HepG2 (cell line): Measurements from ENCODE around the gene MAP3K14. TPM values are rescaled to one million over a fixed set of nuclear protein-coding genes. Genes with fewer than 3 reads are reported as not detected.

ENCODE experiments used
- CEBPB ChIP-seq: IDR thresholded peaks from 2 replicates; pipeline ENCODE4 v1.6.1; 2011; ENCODE audit warnings: low read depth, low read length, improper control_type of control experiment, borderline replicate concordance
- ELF3 ChIP-seq: IDR thresholded peaks from 2 replicates; pipeline ENCODE4 v1.6.1; 2016; ENCODE audit warnings: missing genetic modification reagents, missing compliant biosample characterization
- KAT7 ChIP-seq: IDR thresholded peaks from 2 replicates; pipeline ENCODE4 v1.6.1; 2018; ENCODE audit warnings: borderline replicate concordance, missing compliant biosample characterization
- MED1 ChIP-seq: sonication (generic); formaldehyde crosslinking; IDR thresholded peaks from 2 replicates; pipeline ENCODE4 v1.4.0; 2020; ENCODE audit warnings: missing genetic modification reagents
- NFE2L2 ChIP-seq: fragments of 150-350 bp; IDR thresholded peaks from 2 replicates; pipeline ENCODE4 v1.6.1; 2014; ENCODE audit warnings: low read length
- ZC3H4 ChIP-seq: sonication (generic); formaldehyde crosslinking; IDR thresholded peaks from 2 replicates; pipeline ENCODE4 v1.4.0; 2020; ENCODE audit warnings: missing genetic modification reagents, borderline replicate concordance
- ZNF253 ChIP-seq: sonication (generic); formaldehyde crosslinking; IDR thresholded peaks from 2 replicates; pipeline ENCODE4 v1.8.0; 2022; ENCODE audit warnings: mild to moderate bottlenecking, missing genetic modification reagents, borderline replicate concordance
- ZNF446 ChIP-seq: sonication (generic); formaldehyde crosslinking; IDR thresholded peaks from 2 replicates; pipeline ENCODE4 v1.5.0; 2020; ENCODE audit warnings: mild to moderate bottlenecking, missing genetic modification reagents
- ZNF496 ChIP-seq: sonication (generic); formaldehyde crosslinking; IDR thresholded peaks from 2 replicates; pipeline ENCODE4 v1.8.1; 2023; ENCODE audit warnings: mild to moderate bottlenecking, moderate library complexity, missing genetic modification reagents; ENCODE audit not compliant: insufficient replicate concordance
- ZNF674 ChIP-seq: sonication (generic); formaldehyde crosslinking; IDR thresholded peaks from 2 replicates; pipeline ENCODE4 v1.5.0; 2020; ENCODE audit warnings: low read depth, mild to moderate bottlenecking, missing genetic modification reagents
- ZNF747 ChIP-seq: sonication (generic); formaldehyde crosslinking; IDR thresholded peaks from 2 replicates; pipeline ENCODE4 v1.8.1; 2023; ENCODE audit warnings: missing genetic modification reagents, mild to moderate bottlenecking, borderline replicate concordance
- polyA plus RNA-seq, 8 experiments: library from polyadenylated mRNA; depleted of rRNA in 3 of 8; stranded (reverse) in 7 of 8; unstranded in 1 of 8; fragments of >200 nt; fragmentation: Illumina TruSeq in 4 of 8; extraction: Trizol in 4 of 8; gene quantifications; 2 replicates each; pipeline versions ENCODE4 v1.2.1 to v1.2.3, GENCODE V29; 2011 to 2016; ENCODE audit warnings: low read depth in 4 of 8, missing spikeins in 1 of 8, mixed read lengths in 1 of 8; ENCODE audit not compliant: insufficient read depth in 1 of 8
- total RNA-seq, 5 experiments: library from RNA; depleted of rRNA; stranded (reverse); fragments of >200 nt; fragmentation: Illumina TruSeq; extraction: Trizol; gene quantifications; 2 replicates each; pipeline ENCODE4 v1.2.3, GENCODE V29; 2016; ENCODE audit warnings: low read depth in 1 of 5
- TF ChIP-seq, protein P1 (sequence below): sonication (generic); formaldehyde crosslinking; IDR thresholded peaks from 2 replicates; pipeline ENCODE4 v1.9.0; 2021; ENCODE audit warnings: missing genetic modification reagents, mild to moderate bottlenecking, borderline replicate concordance
- TF ChIP-seq, protein P2 (sequence below): sonication (generic); formaldehyde crosslinking; IDR thresholded peaks from 2 replicates; pipeline ENCODE4 v1.5.0; 2020; ENCODE audit warnings: mild to moderate bottlenecking, missing genetic modification reagents, moderate library complexity
- TF ChIP-seq, protein P3 (sequence below): fragments of 450-650 bp; IDR thresholded peaks from 2 replicates; pipeline ENCODE4 v1.6.1; 2016
- TF ChIP-seq, protein P4 (sequence below): IDR thresholded peaks from 2 replicates; pipeline ENCODE4 v1.6.1; 2016; ENCODE audit warnings: low read depth, missing genetic modification reagents, missing compliant biosample characterization
- TF ChIP-seq, protein P5 (sequence below): sonication (generic); formaldehyde crosslinking; IDR thresholded peaks from 2 replicates; pipeline ENCODE4 v1.4.0; 2020; ENCODE audit warnings: mild to moderate bottlenecking, missing genetic modification reagents

The MAP3K14 gene
- total and polyA plus RNA-seq, 2 of the 13 experiments (the other 11 are each of a cell fraction or from before 2014, with no cell fraction given) = 2.6 TPM

DNA sequence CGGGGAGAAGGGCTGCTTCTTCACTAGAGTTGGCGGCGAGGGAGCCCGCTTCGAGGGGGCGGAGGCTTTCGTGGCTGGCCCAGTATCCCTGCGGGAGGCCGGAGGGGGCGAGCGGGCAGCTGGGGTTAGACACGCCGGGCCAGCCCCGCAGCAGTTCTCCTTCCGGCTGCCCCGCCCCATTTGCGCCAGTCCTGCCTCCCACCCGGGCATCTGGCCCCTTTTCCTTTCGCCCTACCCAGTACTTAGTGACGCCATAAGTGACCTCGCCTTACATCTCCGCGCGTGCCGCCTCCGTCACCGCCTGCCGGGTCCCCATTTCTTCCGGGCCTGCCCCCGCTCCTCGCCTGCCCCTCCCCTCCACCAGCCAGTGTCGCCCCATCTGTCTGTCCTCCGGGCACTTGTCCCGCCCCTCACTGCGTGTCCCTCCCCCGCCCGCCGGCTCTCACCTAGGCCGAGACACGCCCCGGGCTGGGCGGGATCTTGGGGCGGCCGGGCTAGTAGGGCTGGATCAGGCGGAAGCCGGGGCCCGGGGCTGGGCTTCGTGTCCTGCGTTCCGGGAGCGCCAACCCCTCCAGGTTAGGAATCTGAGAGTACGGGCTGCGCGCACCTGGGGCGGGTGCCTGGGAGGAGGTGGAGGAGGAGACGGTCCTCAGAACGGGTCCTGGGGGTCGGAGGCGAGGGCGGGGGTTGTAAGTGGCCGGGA lies 69.2 kb downstream of the MAP3K14 start (continued):
- TF ChIP-seq, protein P1, sequence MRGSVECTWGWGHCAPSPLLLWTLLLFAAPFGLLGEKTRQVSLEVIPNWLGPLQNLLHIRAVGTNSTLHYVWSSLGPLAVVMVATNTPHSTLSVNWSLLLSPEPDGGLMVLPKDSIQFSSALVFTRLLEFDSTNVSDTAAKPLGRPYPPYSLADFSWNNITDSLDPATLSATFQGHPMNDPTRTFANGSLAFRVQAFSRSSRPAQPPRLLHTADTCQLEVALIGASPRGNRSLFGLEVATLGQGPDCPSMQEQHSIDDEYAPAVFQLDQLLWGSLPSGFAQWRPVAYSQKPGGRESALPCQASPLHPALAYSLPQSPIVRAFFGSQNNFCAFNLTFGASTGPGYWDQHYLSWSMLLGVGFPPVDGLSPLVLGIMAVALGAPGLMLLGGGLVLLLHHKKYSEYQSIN (CRISPR knock-in tag) = no peak
- TF ChIP-seq, protein P2, sequence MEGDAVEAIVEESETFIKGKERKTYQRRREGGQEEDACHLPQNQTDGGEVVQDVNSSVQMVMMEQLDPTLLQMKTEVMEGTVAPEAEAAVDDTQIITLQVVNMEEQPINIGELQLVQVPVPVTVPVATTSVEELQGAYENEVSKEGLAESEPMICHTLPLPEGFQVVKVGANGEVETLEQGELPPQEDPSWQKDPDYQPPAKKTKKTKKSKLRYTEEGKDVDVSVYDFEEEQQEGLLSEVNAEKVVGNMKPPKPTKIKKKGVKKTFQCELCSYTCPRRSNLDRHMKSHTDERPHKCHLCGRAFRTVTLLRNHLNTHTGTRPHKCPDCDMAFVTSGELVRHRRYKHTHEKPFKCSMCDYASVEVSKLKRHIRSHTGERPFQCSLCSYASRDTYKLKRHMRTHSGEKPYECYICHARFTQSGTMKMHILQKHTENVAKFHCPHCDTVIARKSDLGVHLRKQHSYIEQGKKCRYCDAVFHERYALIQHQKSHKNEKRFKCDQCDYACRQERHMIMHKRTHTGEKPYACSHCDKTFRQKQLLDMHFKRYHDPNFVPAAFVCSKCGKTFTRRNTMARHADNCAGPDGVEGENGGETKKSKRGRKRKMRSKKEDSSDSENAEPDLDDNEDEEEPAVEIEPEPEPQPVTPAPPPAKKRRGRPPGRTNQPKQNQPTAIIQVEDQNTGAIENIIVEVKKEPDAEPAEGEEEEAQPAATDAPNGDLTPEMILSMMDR (CRISPR knock-in tag) = no peak
- TF ChIP-seq, protein P3, sequence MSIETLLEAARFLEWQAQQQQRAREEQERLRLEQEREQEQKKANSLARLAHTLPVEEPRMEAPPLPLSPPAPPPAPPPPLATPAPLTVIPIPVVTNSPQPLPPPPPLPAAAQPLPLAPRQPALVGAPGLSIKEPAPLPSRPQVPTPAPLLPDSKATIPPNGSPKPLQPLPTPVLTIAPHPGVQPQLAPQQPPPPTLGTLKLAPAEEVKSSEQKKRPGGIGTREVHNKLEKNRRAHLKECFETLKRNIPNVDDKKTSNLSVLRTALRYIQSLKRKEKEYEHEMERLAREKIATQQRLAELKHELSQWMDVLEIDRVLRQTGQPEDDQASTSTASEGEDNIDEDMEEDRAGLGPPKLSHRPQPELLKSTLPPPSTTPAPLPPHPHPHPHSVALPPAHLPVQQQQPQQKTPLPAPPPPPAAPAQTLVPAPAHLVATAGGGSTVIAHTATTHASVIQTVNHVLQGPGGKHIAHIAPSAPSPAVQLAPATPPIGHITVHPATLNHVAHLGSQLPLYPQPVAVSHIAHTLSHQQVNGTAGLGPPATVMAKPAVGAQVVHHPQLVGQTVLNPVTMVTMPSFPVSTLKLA = no peak
- TF ChIP-seq CEBPB (no peak), ZNF253 (CRISPR knock-in tag) (no peak), ZNF496 (CRISPR knock-in tag) (no peak), ZNF446 (CRISPR knock-in tag) (no peak; the same call in 1 of the 2 replicates), MED1 (CRISPR knock-in tag) (0 out of 2 replicates have a peak, but pooled peaks have one; percentile 40), ZNF674 (CRISPR knock-in tag) (no peak), ELF3 (peak; percentile 72; the same call in 1 of the 2 replicates), NFE2L2 (no peak), KAT7 (CRISPR knock-in tag) (no peak), ZNF747 (CRISPR knock-in tag) (no peak; the same call in 1 of the 2 replicates), ZC3H4 (CRISPR knock-in tag) (no peak)
- TF ChIP-seq, protein P4, sequence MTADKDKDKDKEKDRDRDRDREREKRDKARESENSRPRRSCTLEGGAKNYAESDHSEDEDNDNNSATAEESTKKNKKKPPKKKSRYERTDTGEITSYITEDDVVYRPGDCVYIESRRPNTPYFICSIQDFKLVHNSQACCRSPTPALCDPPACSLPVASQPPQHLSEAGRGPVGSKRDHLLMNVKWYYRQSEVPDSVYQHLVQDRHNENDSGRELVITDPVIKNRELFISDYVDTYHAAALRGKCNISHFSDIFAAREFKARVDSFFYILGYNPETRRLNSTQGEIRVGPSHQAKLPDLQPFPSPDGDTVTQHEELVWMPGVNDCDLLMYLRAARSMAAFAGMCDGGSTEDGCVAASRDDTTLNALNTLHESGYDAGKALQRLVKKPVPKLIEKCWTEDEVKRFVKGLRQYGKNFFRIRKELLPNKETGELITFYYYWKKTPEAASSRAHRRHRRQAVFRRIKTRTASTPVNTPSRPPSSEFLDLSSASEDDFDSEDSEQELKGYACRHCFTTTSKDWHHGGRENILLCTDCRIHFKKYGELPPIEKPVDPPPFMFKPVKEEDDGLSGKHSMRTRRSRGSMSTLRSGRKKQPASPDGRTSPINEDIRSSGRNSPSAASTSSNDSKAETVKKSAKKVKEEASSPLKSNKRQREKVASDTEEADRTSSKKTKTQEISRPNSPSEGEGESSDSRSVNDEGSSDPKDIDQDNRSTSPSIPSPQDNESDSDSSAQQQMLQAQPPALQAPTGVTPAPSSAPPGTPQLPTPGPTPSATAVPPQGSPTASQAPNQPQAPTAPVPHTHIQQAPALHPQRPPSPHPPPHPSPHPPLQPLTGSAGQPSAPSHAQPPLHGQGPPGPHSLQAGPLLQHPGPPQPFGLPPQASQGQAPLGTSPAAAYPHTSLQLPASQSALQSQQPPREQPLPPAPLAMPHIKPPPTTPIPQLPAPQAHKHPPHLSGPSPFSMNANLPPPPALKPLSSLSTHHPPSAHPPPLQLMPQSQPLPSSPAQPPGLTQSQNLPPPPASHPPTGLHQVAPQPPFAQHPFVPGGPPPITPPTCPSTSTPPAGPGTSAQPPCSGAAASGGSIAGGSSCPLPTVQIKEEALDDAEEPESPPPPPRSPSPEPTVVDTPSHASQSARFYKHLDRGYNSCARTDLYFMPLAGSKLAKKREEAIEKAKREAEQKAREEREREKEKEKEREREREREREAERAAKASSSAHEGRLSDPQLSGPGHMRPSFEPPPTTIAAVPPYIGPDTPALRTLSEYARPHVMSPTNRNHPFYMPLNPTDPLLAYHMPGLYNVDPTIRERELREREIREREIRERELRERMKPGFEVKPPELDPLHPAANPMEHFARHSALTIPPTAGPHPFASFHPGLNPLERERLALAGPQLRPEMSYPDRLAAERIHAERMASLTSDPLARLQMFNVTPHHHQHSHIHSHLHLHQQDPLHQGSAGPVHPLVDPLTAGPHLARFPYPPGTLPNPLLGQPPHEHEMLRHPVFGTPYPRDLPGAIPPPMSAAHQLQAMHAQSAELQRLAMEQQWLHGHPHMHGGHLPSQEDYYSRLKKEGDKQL = no peak
- TF ChIP-seq, protein P5, sequence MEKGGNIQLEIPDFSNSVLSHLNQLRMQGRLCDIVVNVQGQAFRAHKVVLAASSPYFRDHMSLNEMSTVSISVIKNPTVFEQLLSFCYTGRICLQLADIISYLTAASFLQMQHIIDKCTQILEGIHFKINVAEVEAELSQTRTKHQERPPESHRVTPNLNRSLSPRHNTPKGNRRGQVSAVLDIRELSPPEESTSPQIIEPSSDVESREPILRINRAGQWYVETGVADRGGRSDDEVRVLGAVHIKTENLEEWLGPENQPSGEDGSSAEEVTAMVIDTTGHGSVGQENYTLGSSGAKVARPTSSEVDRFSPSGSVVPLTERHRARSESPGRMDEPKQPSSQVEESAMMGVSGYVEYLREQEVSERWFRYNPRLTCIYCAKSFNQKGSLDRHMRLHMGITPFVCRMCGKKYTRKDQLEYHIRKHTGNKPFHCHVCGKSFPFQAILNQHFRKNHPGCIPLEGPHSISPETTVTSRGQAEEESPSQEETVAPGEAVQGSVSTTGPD (CRISPR knock-in tag) = no peak
